Neural cell (in vitro differentiated cells): Measurements from ENCODE around the gene ATP1B1.

Experiments
- CTCF ChIP-seq: fragments of 450-650 bp; IDR thresholded peaks from 2 replicates; pipeline ENCODE4 v1.5.1; 2014; ENCODE audit warnings: antibody characterized with exemption, mild to moderate bottlenecking, moderate library complexity; ENCODE audit not compliant: poor library complexity, severe bottlenecking
- EP300 ChIP-seq: fragments of 450-650 bp; conservative IDR thresholded peaks from 2 replicates; pipeline ENCODE4 v1.6.1; 2014; ENCODE audit warnings: antibody characterized with exemption, mild to moderate bottlenecking, moderate library complexity; ENCODE audit not compliant: poor library complexity, severe bottlenecking
- MXI1 ChIP-seq: fragments of 450-650 bp; conservative IDR thresholded peaks from 2 replicates; pipeline ENCODE4 v1.6.1; 2014; ENCODE audit warnings: antibody characterized with exemption, mild to moderate bottlenecking; ENCODE audit not compliant: poor library complexity, severe bottlenecking
- POLR2AphosphoS5 ChIP-seq: IDR thresholded peaks from 2 replicates; pipeline ENCODE4 v1.6.1; 2012
- RAD21 ChIP-seq: fragments of 450-650 bp; conservative IDR thresholded peaks from 2 replicates; pipeline ENCODE4 v1.6.1; 2014; ENCODE audit warnings: antibody characterized with exemption, mild to moderate bottlenecking, moderate library complexity
- TAF1 ChIP-seq: IDR thresholded peaks from 2 replicates; pipeline ENCODE4 v1.6.1; 2012; ENCODE audit warnings: low read depth
- TF ChIP-seq, protein P1 (sequence below): IDR thresholded peaks from 2 replicates; pipeline ENCODE4 v1.6.1; 2012; ENCODE audit warnings: borderline replicate concordance

- TF ChIP-seq EP300 (peak; percentile 60), CTCF (no peak), RAD21 (no peak), TAF1 (no peak), POLR2AphosphoS5 (peak; percentile 70), MXI1 (no peak)
- TF ChIP-seq, protein P1, sequence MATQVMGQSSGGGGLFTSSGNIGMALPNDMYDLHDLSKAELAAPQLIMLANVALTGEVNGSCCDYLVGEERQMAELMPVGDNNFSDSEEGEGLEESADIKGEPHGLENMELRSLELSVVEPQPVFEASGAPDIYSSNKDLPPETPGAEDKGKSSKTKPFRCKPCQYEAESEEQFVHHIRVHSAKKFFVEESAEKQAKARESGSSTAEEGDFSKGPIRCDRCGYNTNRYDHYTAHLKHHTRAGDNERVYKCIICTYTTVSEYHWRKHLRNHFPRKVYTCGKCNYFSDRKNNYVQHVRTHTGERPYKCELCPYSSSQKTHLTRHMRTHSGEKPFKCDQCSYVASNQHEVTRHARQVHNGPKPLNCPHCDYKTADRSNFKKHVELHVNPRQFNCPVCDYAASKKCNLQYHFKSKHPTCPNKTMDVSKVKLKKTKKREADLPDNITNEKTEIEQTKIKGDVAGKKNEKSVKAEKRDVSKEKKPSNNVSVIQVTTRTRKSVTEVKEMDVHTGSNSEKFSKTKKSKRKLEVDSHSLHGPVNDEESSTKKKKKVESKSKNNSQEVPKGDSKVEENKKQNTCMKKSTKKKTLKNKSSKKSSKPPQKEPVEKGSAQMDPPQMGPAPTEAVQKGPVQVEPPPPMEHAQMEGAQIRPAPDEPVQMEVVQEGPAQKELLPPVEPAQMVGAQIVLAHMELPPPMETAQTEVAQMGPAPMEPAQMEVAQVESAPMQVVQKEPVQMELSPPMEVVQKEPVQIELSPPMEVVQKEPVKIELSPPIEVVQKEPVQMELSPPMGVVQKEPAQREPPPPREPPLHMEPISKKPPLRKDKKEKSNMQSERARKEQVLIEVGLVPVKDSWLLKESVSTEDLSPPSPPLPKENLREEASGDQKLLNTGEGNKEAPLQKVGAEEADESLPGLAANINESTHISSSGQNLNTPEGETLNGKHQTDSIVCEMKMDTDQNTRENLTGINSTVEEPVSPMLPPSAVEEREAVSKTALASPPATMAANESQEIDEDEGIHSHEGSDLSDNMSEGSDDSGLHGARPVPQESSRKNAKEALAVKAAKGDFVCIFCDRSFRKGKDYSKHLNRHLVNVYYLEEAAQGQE: peak; percentile 43
Observed at GRCh38 chr1:169109561-169110134, 3.2 kb downstream of the ATP1B1 start.
